Coronary artery (tissue), 2 donors: Measurements from ENCODE around the gene SLC26A8.
"Not testable (repeated sequence)": the region's sequence is repeated elsewhere in the genome, so short reads cannot be mapped to it uniquely, and the experiment has no call there.

Experiments used
- DNase-seq: peaks from one replicate; pipeline ENCODE4 v3.0.0-alpha.2; 2017; ENCODE audit warnings: low spot score
- H3K27ac ChIP-seq, 2 donors: fragments of 200-600 bp; sonication (generic); one replicate each; pipeline ENCODE4 v1.5.1; 2016 to 2019
- H3K4me3 ChIP-seq: fragments of 200-600 bp; sonication (generic); 2 replicates; pipeline ENCODE4 v1.5.1; 2016; ENCODE audit warnings: mild to moderate bottlenecking, moderate library complexity
- CTCF ChIP-seq: fragments of 200-600 bp; sonication (generic); IDR thresholded peaks from one replicate; pipeline ENCODE4 v1.5.1; 2019; ENCODE audit warnings: antibody characterized with exemption

SLC26A8 gene

GRCh38 chr6:35980991-35981645 is 43.3 kb downstream of the SLC26A8 start:
- H3K4me3 ChIP-seq, result no peak overlapping the region
- no peak for DNase-seq
- no peak overlapping the region for H3K27ac ChIP-seq
- no peak for TF ChIP-seq CTCF

- not testable (repeated sequence) for H3K27ac ChIP-seq, H3K4me3 ChIP-seq, DNase-seq
Observed at GRCh38 chr6:35980126-35980525, 44.3 kb downstream of the SLC26A8 start.

GRCh38 chr6:35977308-35977707 is 47.1 kb downstream of the SLC26A8 start:
- DNase-seq, result no peak
- TF ChIP-seq CTCF, result no peak
- H3K27ac ChIP-seq, result no peak overlapping the region
- H3K4me3 ChIP-seq, result no peak overlapping the region

- Histone ChIP-seq H3K4me3 (no peak overlapping the region), H3K27ac (no peak overlapping the region)
- TF ChIP-seq CTCF, result no peak
- DNase-seq, result no peak
Observed at GRCh38 chr6:35973670-35974222, 50.7 kb downstream of the SLC26A8 start.

GRCh38 chr6:35972471-35973367 is 51.7 kb downstream of the SLC26A8 start:
- no peak for TF ChIP-seq CTCF
- DNase-seq, result no peak
- H3K4me3 ChIP-seq, result no peak overlapping the region
- no peak overlapping the region for H3K27ac ChIP-seq

- no peak for TF ChIP-seq CTCF
- Histone ChIP-seq H3K4me3 (no peak overlapping the region), H3K27ac (no peak overlapping the region)
- DNase-seq, result no peak
Observed at GRCh38 chr6:35970181-35970580, 54.3 kb downstream of the SLC26A8 start.

- no peak overlapping the region for H3K4me3 ChIP-seq
- H3K27ac ChIP-seq, result no peak overlapping the region
- no peak for TF ChIP-seq CTCF
- no peak for DNase-seq
Observed at GRCh38 chr6:35969646-35970045, 54.8 kb downstream of the SLC26A8 start.
